Bronchial epithelial cell (primary cell): ENCODE results near the gene MNDA. TPM values are rescaled to one million over a fixed set of nuclear protein-coding genes. Genes with fewer than 3 reads are reported as not detected.
"Not testable (repeated sequence)": the region's sequence is repeated elsewhere in the genome, so short reads cannot be mapped to it uniquely, and the experiment has no call there.

Experiments used
- DNase-seq: peaks from one replicate; pipeline ENCODE4 v3.0.0-alpha.2; 2010; ENCODE audit warnings: low read depth
- FAIRE-seq: peaks from 2 replicates; lab custom pipeline; 2011; peaks lifted over from hg19 to GRCh38; lab: Jason Lieb, UNC
- H3K27me3 ChIP-seq: 2 replicates; pipeline ENCODE4 v1.5.1; 2011; ENCODE audit warnings: low read length; ENCODE audit not compliant: control insufficient read depth, insufficient read depth
- H3K36me3 ChIP-seq: 2 replicates; pipeline ENCODE4 v1.5.1; 2011; ENCODE audit warnings: low read length; ENCODE audit not compliant: control insufficient read depth, insufficient read depth
- H3K4me3 ChIP-seq: 2 replicates; pipeline ENCODE4 v1.5.1; 2011; ENCODE audit warnings: mild to moderate bottlenecking, low read depth, low read length, control low read depth
- total RNA-seq: library from RNA; depleted of rRNA; stranded (reverse); fragments of >200 nt; gene quantifications from 2 replicates; pipeline ENCODE4 v1.2.1, GENCODE V29; 2014
- TF ChIP-seq, protein P1 (sequence below): IDR thresholded peaks from 2 replicates; pipeline ENCODE4 v1.5.1; 2011; ENCODE audit warnings: mild to moderate bottlenecking, moderate library complexity, low read length, control low read depth, inconsistent platforms; ENCODE audit not compliant: insufficient read depth, severe bottlenecking

The MNDA gene
- total RNA-seq, 1 donor from 2014 or later = not detected

DNA sequence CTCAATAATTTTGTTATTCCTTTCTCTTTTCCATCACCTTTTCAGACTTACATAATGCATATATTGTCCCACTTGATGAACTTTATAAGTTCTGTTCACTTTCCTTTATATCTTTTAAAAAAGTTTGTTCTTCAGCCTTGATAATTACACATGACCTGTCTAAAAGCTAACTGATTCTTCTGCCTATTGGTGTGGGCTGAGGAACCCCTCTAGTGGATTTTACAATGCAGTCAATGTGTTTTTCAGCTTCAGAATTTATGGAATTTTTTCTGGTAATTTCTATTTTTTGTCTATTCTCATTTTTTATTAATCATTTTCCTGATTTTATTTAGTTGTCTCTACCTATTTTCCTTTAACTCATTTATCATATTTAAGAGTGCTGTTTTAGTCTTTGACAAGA, 7.5 kb downstream of the MNDA start:
- DNase-seq (no peak), FAIRE-seq (no peak)
- Histone ChIP-seq H3K4me3 (no peak overlapping the region), H3K27me3 (no peaks in the 10 kb centered on the region), H3K36me3 (no peaks in the 10 kb centered on the region)
- TF ChIP-seq, protein P1, sequence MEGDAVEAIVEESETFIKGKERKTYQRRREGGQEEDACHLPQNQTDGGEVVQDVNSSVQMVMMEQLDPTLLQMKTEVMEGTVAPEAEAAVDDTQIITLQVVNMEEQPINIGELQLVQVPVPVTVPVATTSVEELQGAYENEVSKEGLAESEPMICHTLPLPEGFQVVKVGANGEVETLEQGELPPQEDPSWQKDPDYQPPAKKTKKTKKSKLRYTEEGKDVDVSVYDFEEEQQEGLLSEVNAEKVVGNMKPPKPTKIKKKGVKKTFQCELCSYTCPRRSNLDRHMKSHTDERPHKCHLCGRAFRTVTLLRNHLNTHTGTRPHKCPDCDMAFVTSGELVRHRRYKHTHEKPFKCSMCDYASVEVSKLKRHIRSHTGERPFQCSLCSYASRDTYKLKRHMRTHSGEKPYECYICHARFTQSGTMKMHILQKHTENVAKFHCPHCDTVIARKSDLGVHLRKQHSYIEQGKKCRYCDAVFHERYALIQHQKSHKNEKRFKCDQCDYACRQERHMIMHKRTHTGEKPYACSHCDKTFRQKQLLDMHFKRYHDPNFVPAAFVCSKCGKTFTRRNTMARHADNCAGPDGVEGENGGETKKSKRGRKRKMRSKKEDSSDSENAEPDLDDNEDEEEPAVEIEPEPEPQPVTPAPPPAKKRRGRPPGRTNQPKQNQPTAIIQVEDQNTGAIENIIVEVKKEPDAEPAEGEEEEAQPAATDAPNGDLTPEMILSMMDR = no peak

GRCh38 chr1:158839566-158839965, 8.4 kb downstream of the MNDA start:
- DNase-seq (no peak), FAIRE-seq (no peak)
- Histone ChIP-seq H3K36me3 (no peaks in the 10 kb centered on the region), H3K4me3 (no peak overlapping the region), H3K27me3 (no peaks in the 10 kb centered on the region)
- TF ChIP-seq, protein P1 = no peak

GRCh38 chr1:158840236-158840635, 9.1 kb downstream of the MNDA start:
- H3K36me3 ChIP-seq = no peaks in the 10 kb centered on the region
- TF ChIP-seq, protein P1 = no peak
- no peaks in the 10 kb centered on the region for H3K27me3 ChIP-seq
- no peak for DNase-seq
- FAIRE-seq = no peak
- no peak overlapping the region for H3K4me3 ChIP-seq

DNA sequence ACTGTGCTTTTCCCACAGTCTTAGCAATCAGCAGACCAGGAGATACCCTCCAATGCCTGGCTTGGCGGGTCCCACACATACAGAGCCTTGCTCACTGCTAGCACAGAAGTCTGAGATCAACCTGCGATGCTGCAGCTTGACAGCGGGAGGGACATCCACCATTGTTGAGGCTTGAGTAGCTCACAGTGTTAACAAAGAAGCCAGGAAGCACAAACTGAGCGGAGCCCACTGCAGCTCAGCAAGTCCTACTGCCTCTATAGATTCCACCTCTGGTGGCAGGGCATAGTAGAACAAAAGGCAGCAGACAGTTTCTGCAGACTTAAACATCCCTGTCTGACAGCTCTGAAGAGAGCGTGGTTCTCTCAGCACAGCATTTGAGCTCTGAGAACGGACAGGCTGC, 33.4 kb downstream of the MNDA start:
- no peak overlapping the region for H3K4me3 ChIP-seq
- TF ChIP-seq, protein P1 = no peak
- H3K27me3 ChIP-seq = no peaks in the 10 kb centered on the region
- DNase-seq (no peak), FAIRE-seq (no peak)
- H3K36me3 ChIP-seq = no peaks in the 10 kb centered on the region

GRCh38 chr1:158870438-158870837, 39.3 kb downstream of the MNDA start:
- not testable (repeated sequence) for FAIRE-seq, DNase-seq, H3K4me3 ChIP-seq, H3K27me3 ChIP-seq, H3K36me3 ChIP-seq

DNA sequence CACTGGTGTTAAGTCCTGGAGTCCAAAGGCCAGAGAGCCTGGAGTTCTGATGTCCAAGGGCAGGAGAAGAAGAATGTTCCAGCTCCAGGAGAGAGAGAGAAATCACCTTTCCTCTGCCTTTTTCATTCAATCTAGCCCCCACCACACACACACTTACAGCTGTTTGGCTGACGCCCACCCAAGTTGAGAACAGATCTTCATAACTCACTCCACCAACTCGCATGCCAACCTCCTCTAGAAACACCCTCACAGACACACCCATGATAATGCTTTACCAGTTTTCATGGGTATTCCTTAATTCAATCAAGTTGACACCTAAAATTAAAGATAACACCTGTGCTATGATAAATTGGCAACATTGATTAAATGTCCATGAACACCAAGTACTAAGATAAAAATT, 42.0 kb downstream of the MNDA start:
- no peaks in the 10 kb centered on the region for H3K36me3 ChIP-seq
- FAIRE-seq = no peak
- no peak for DNase-seq
- no peaks in the 10 kb centered on the region for H3K27me3 ChIP-seq
- TF ChIP-seq, protein P1 = no peak
- no peak overlapping the region for H3K4me3 ChIP-seq
